HCT116 (cell line): ENCODE measurements around the gene KCND3. TPM values are rescaled to one million over a fixed set of nuclear protein-coding genes. Genes with fewer than 3 reads are reported as not detected.

Experiments
- ATAC-seq: fragments of 200-7000 bp; cut with Tn5 transposase; 2 replicates; pipeline ENCODE4 v1.9.1; 2020; ENCODE audit warnings: mild to moderate bottlenecking, moderate library complexity
- BruUV-seq: library from RNA; stranded (reverse); fragments of 400-500 nt; replicated peaks from 2 replicates; lab custom pipeline; 2021; lab: Mats Ljungman, UMichigan
- CTCF ChIA-PET: fragments of 300-600 bp; sonication (Branson Sonifier 250); formaldehyde crosslinking; loops from one replicate; lab custom pipeline; 2021; ENCODE audit warnings: antibody characterized with exemption; lab: Charles Lee
- POLR2A ChIA-PET: fragments of 300-600, 350-600 bp; sonication (Branson Sonifier 250); formaldehyde crosslinking; loops from one replicate; lab custom pipeline; 2021; ENCODE audit warnings: antibody characterized with exemption; lab: Charles Lee
- RAD21 ChIA-PET, 2 experiments: fragments of 300-600 bp; sonication (Branson Sonifier 250); formaldehyde crosslinking; loops; one replicate each; lab custom pipeline; 2023; ENCODE audit warnings: low total read pairs in 2 of 2; ENCODE audit not compliant: uncharacterized antibody in 2 of 2, unreplicated experiment in 2 of 2, low non-redundant PET in 1 of 2; lab: Charles Lee
- DNase-seq: peaks from one replicate; pipeline ENCODE4 v3.0.0-alpha.2; 2010; ENCODE audit warnings: low read depth, low spot score
- H2AFZ ChIP-seq: fragments of 200-600 bp; shearing (Covaris generic), sonication (generic); 2 replicates; pipeline ENCODE4 v1.6.1; 2017; ENCODE audit warnings: low read depth, mixed run types, mixed read lengths, antibody characterized with exemption, low read length; ENCODE audit not compliant: poor library complexity, severe bottlenecking
- H3K27ac ChIP-seq: 2 replicates; pipeline ENCODE4 v1.5.1; 2012; ENCODE audit warnings: low read depth, low read length
- H3K27me3 ChIP-seq: fragments of 200-600 bp; sonication (generic); 2 replicates; pipeline ENCODE4 v1.6.1; 2016; ENCODE audit warnings: mixed run types, low read length, mixed read lengths; ENCODE audit not compliant: insufficient read depth
- H3K36me3 ChIP-seq, 2 experiments: fragments of 200-500 bp in 1 of 2; fragments of 200-600 bp in 1 of 2; sonication (Bioruptor generic) in 1 of 2; sonication (generic) in 1 of 2; 2 replicates each; pipeline versions ENCODE4 v1.5.1 to v1.6.1; 2014 to 2016; ENCODE audit warnings: low read length in 2 of 2, inconsistent platforms in 1 of 2, mixed read lengths in 1 of 2, mixed run types in 1 of 2; ENCODE audit not compliant: insufficient read depth in 2 of 2, control insufficient read depth in 1 of 2
- H3K4me1 ChIP-seq, 2 experiments: fragments of 200-600 bp in 1 of 2; sonication (generic) in 1 of 2; 2 replicates each; pipeline versions ENCODE4 v1.5.1 to v1.6.1; 2012 to 2017; ENCODE audit warnings: low read length in 2 of 2, inconsistent platforms in 1 of 2, mild to moderate bottlenecking in 1 of 2, mixed read lengths in 1 of 2, mixed run types in 1 of 2, moderate library complexity in 1 of 2; ENCODE audit not compliant: insufficient read depth in 2 of 2, control insufficient read depth in 1 of 2
- H3K4me2 ChIP-seq: fragments of 200-600 bp; sonication (generic); 2 replicates; pipeline ENCODE4 v1.6.1; 2017; ENCODE audit warnings: mixed run types, low read length, mixed read lengths
- H3K4me3 ChIP-seq, 2 experiments: fragments of 200-600 bp in 1 of 2; sonication (generic) in 1 of 2; replicated peaks in 1 of 2; 2 replicates each; pipeline ENCODE4 v1.5.1; 2011 to 2016; ENCODE audit warnings: low read length in 2 of 2, control low read depth in 1 of 2, low read depth in 1 of 2, mild to moderate bottlenecking in 1 of 2, mixed read lengths in 1 of 2, mixed run types in 1 of 2
- H3K79me2 ChIP-seq: fragments of 200-600 bp; sonication (generic); 2 replicates; pipeline ENCODE4 v1.6.1; 2017; ENCODE audit warnings: mild to moderate bottlenecking, mixed run types, low read length, moderate library complexity, mixed read lengths; ENCODE audit not compliant: insufficient read depth
- H3K9ac ChIP-seq: fragments of 200-600 bp; sonication (generic); 2 replicates; pipeline ENCODE4 v1.6.1; 2016; ENCODE audit warnings: low read length, mixed read lengths
- H3K9me2 ChIP-seq: fragments of 200-600 bp; sonication (generic), shearing (Covaris generic); 2 replicates; pipeline ENCODE4 v1.6.1; 2017; ENCODE audit warnings: mixed run types, mild to moderate bottlenecking, moderate library complexity; ENCODE audit not compliant: insufficient read depth
- H3K9me3 ChIP-seq, 2 experiments: fragments of 200-500 bp in 1 of 2; fragments of 200-600 bp in 1 of 2; sonication (Bioruptor generic) in 1 of 2; sonication (generic) in 1 of 2; 2 replicates each; pipeline ENCODE4 v1.6.1; 2014 to 2017; ENCODE audit warnings: low read length in 2 of 2, mixed read lengths in 2 of 2, inconsistent platforms in 1 of 2, low read depth in 1 of 2, mild to moderate bottlenecking in 1 of 2, mixed run types in 1 of 2, moderate library complexity in 1 of 2; ENCODE audit not compliant: control insufficient read depth in 1 of 2, insufficient read depth in 1 of 2
- H4K20me1 ChIP-seq: fragments of 200-600 bp; sonication (generic), shearing (Covaris generic); 2 replicates; pipeline ENCODE4 v1.6.1; 2017; ENCODE audit warnings: mixed run types, mild to moderate bottlenecking, moderate library complexity; ENCODE audit not compliant: insufficient read depth
- CEBPB ChIP-seq: IDR thresholded peaks from 2 replicates; pipeline ENCODE4 v1.6.1; 2012; ENCODE audit warnings: low read depth
- CTCF ChIP-seq, 3 experiments: fragments of 200-600 bp in 1 of 3; sonication (generic) in 1 of 3; IDR thresholded peaks in 2 of 3; conservative IDR thresholded peaks in 1 of 3; 2 replicates each; pipeline ENCODE4 v1.5.1; 2012 to 2017; ENCODE audit warnings: low read depth in 2 of 3, low read length in 2 of 3, antibody characterized with exemption in 1 of 3, borderline replicate concordance in 1 of 3, control low read depth in 1 of 3, mild to moderate bottlenecking in 1 of 3, mixed read lengths in 1 of 3, mixed run types in 1 of 3, moderate library complexity in 1 of 3; ENCODE audit not compliant: insufficient read depth in 1 of 3
- ELF1 ChIP-seq: IDR thresholded peaks from 2 replicates; pipeline ENCODE4 v1.6.1; 2012; ENCODE audit warnings: low read depth, borderline replicate concordance
- JUND ChIP-seq: IDR thresholded peaks from 2 replicates; pipeline ENCODE4 v1.6.1; 2012
- RAD21 ChIP-seq: IDR thresholded peaks from 2 replicates; pipeline ENCODE4 v1.6.1; 2012; ENCODE audit warnings: low read depth, mild to moderate bottlenecking
- ZNF274 ChIP-seq: fragments of 200-500 bp; sonication (Bioruptor generic); IDR thresholded peaks from 2 replicates; pipeline ENCODE4 v1.6.1; 2014; ENCODE audit warnings: mild to moderate bottlenecking, low read depth, low read length, inconsistent platforms
- intact Hi-C: fragments of 100-400 bp; cut with micrococcal nuclease; formaldehyde crosslinking; loops from 2 replicates; pipeline ENCODE4 v1.10.0; 2022
- total RNA-seq: library from RNA; stranded (reverse); gene quantifications from one replicate; pipeline ENCODE4 v1.2.1, GENCODE V29; 2021; ENCODE audit not compliant: unreplicated experiment

Gene KCND3
- total RNA-seq, 1 experiment from 2014 or later, result 0.44 TPM

DNA sequence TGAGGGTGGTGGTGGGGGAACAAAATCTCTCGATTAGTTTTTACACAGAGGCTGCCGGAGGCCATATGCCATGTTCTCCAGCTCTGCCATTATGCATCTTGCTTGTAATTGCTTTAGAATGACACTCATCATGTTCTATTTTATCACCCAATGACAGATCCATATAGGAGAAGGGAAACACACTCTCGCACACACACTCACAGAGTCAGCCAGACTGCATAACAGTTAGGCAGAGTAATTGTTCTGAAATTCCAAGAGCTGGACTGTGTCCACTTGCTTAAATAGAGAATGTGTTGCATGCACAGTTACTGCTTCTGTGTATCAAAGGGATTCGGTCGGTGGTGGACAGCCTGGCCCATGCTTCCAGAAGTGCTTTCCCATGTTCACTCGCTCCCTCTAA lies 30.6 kb downstream of the KCND3 start:
- Histone ChIP-seq H3K9me2 (no peaks in the 10 kb centered on the region), H3K36me3 (no peaks in the 10 kb centered on the region), H3K4me3 (no peak overlapping the region), H3K4me1 (no peaks in the 10 kb centered on the region), H3K4me2 (no peak overlapping the region)
- TF ChIP-seq RAD21 (no peak), ZNF274 (no peak)
- TF ChIP-seq, all 23 proteins: peak for 0
- H3K27me3 ChIP-seq, result peaks cover 66% of the 10 kb centered on the region
- CTCF ChIA-PET, result no interaction called here
- no peaks in the 10 kb centered on the region for H3K79me2 ChIP-seq
- H3K9ac ChIP-seq, result no peak overlapping the region
- RAD21 ChIA-PET, result no interaction called here
- DNase-seq (no peak), ATAC-seq (no peak)
- BruUV-seq, result no TSS peak
- intact Hi-C loops, result no loop called here
- H3K27ac ChIP-seq, result no peak overlapping the region
- no peaks in the 10 kb centered on the region for H4K20me1 ChIP-seq
- POLR2A ChIA-PET, result no interaction called here
- no peak overlapping the region for H2AFZ ChIP-seq
- no peaks in the 10 kb centered on the region for H3K9me3 ChIP-seq

GRCh38 chr1:111958075-111958474 lies 31.4 kb downstream of the KCND3 start:
- CTCF ChIA-PET, result no interaction called here
- no TSS peak for BruUV-seq

More at GRCh38 chr1:111958075-111958474, 31.4 kb downstream of the KCND3 start:
- DNase-seq, result no peak
- ChIA-PET POLR2A (no interaction called here), RAD21 (no interaction called here)
- Histone ChIP-seq H3K27ac (no peak overlapping the region), H3K36me3 (no peaks in the 10 kb centered on the region), H3K4me1 (no peaks in the 10 kb centered on the region), H2AFZ (no peak overlapping the region), H3K9me3 (no peaks in the 10 kb centered on the region), H3K27me3 (peaks cover 66% of the 10 kb centered on the region), H3K9me2 (no peaks in the 10 kb centered on the region), H4K20me1 (no peaks in the 10 kb centered on the region), H3K4me3 (no peak overlapping the region), H3K79me2 (no peaks in the 10 kb centered on the region), H3K4me2 (no peak overlapping the region), H3K9ac (no peak overlapping the region)
- no peak for TF ChIP-seq CEBPB
- TF ChIP-seq JUND, result no peak
- TF ChIP-seq ELF1, result no peak
- TF ChIP-seq CTCF (IDR thresholded peaks at IDR 0.05 in 2 of 3, conservative IDR thresholded peaks at IDR 0.05 in 1 of 3; ENCODE audit: borderline replicate concordance in 1 of 3, insufficient read depth in 1 of 3, low read depth in 2 of 3, low read length in 2 of 3), result no peak
- no peak for ATAC-seq
- intact Hi-C loops, result no loop called here
